Measurements from ENCODE around the gene YTHDF2. TPM values are rescaled to one million over a fixed set of nuclear protein-coding genes. Genes with fewer than 3 reads are reported as not detected.
"Not testable (repeated sequence)": the region's sequence is repeated elsewhere in the genome, so short reads cannot be mapped to it uniquely, and the experiment has no call there.

Gene YTHDF2
- total RNA-seq, 1 donor: 63.0 TPM

DNA sequence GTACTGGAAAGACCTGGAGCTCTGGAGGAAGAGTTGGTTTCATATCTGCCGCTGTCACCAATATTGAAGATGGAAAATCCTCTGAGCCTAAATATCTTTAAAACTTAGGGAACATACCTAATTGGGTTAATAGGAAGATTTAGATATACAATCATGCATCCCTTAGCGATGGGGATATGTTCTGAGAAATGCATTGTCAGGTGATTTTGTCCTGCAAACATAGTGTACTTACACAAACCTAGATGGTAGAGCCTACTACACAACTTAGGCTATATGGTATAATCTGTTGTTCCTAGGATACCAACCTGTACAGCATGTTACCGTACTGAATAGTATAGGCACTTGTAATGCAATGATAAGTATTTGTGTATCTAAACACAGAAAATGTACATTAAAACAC is 22.5 kb downstream of the YTHDF2 start:
- H3K27me3 ChIP-seq (ENCODE audit: insufficient read depth, low read length): no peaks in the 10 kb centered on the region
- H3K27ac ChIP-seq (ENCODE audit: low read depth, low read length): no peak overlapping the region
- peaks cover 94% of the 10 kb centered on the region for H3K79me2 ChIP-seq (ENCODE audit: insufficient read depth, low read length)
- DNase-seq (ENCODE audit: insufficient read length, low spot score, missing footprints): no peak
- H3K9me3 ChIP-seq (ENCODE audit: low read depth, low read length): no peaks in the 10 kb centered on the region
- no peak overlapping the region for H3K4me2 ChIP-seq (ENCODE audit: insufficient read depth, low read length)
- peaks cover 14% of the 10 kb centered on the region for H3K4me1 ChIP-seq (ENCODE audit: insufficient read depth, low read length)
- no peak overlapping the region for H2AFZ ChIP-seq (ENCODE audit: low read length)
- H3K36me3 ChIP-seq (ENCODE audit: insufficient read depth, low read length): peaks cover 33% of the 10 kb centered on the region
- no peak overlapping the region for H3K4me3 ChIP-seq (ENCODE audit: insufficient read depth, low read length)
- TF ChIP-seq, protein P1, sequence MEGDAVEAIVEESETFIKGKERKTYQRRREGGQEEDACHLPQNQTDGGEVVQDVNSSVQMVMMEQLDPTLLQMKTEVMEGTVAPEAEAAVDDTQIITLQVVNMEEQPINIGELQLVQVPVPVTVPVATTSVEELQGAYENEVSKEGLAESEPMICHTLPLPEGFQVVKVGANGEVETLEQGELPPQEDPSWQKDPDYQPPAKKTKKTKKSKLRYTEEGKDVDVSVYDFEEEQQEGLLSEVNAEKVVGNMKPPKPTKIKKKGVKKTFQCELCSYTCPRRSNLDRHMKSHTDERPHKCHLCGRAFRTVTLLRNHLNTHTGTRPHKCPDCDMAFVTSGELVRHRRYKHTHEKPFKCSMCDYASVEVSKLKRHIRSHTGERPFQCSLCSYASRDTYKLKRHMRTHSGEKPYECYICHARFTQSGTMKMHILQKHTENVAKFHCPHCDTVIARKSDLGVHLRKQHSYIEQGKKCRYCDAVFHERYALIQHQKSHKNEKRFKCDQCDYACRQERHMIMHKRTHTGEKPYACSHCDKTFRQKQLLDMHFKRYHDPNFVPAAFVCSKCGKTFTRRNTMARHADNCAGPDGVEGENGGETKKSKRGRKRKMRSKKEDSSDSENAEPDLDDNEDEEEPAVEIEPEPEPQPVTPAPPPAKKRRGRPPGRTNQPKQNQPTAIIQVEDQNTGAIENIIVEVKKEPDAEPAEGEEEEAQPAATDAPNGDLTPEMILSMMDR (IDR thresholded peaks at IDR 0.05; ENCODE audit: extremely low read depth, low read depth, low read length): no peak
- H4K20me1 ChIP-seq (ENCODE audit: insufficient read depth, low read length): peaks cover 62% of the 10 kb centered on the region

DNA sequence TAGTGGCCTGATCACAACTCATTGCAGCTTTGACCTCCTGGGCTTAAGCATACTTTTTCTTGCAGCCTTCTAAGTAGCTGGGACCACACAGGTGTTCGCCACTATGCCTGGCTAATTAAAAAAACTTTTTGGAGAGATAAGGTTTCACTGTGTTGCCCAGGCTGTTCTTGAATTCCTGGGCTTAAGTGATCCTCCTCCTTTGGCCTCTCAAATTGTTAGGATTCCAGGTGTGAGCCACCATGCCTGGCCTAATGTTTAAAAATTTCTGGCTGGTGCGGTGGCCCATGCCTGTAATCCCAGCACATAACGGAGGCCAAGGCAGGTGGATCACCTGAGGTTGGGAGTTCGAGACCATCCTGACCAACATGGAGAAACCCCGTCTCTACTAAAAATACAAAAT is 24.4 kb downstream of the YTHDF2 start:
- DNase-seq (ENCODE audit: insufficient read length, low spot score, missing footprints): no peak
- no peak overlapping the region for H3K27ac ChIP-seq (ENCODE audit: low read depth, low read length)
- no peak overlapping the region for H3K4me3 ChIP-seq (ENCODE audit: insufficient read depth, low read length)
- H3K79me2 ChIP-seq (ENCODE audit: insufficient read depth, low read length): peaks cover 94% of the 10 kb centered on the region
- H2AFZ ChIP-seq (ENCODE audit: low read length): no peak overlapping the region
- TF ChIP-seq, protein P1 (IDR thresholded peaks at IDR 0.05; ENCODE audit: extremely low read depth, low read depth, low read length): no peak
- no peaks in the 10 kb centered on the region for H3K4me1 ChIP-seq (ENCODE audit: insufficient read depth, low read length)
- no peaks in the 10 kb centered on the region for H3K27me3 ChIP-seq (ENCODE audit: insufficient read depth, low read length)
- peaks cover 43% of the 10 kb centered on the region for H3K36me3 ChIP-seq (ENCODE audit: insufficient read depth, low read length)
- no peaks in the 10 kb centered on the region for H3K9me3 ChIP-seq (ENCODE audit: low read depth, low read length)
- peaks cover 61% of the 10 kb centered on the region for H4K20me1 ChIP-seq (ENCODE audit: insufficient read depth, low read length)
- no peak overlapping the region for H3K4me2 ChIP-seq (ENCODE audit: insufficient read depth, low read length)

DNA sequence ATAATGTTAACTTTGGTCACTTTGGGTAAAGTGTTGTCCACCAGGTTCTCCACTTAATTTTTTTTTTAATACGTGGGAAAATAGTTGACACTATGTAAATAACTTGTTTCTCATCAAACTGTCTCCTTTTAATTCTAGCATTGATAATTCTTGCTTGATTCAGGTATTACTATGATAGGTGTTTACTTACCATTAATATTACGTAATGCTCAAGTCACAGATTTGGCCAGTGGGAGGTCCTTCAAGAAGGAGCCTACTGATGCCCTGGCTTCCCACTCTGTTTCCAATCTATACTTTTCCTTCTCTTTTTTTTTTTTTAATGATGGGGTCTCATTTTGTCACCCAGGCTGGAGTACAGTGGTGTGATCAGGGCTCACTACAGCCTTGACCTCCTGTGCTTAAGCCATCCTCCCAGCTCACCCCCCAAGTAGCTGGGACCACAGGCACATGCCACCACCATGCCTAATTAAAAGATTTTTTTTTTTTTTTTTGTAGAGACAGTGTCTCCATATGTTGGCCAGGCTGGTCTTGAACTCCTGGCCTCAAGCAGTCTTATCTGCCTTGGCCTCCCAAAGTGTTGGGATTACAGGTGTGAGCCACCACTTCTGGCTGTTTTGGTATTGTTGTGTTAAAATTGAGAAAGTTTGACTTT is 29.9 kb downstream of the YTHDF2 start:
- H3K9me3 ChIP-seq (ENCODE audit: low read depth, low read length): no peaks in the 10 kb centered on the region
- H3K27me3 ChIP-seq (ENCODE audit: insufficient read depth, low read length): no peaks in the 10 kb centered on the region
- DNase-seq (ENCODE audit: insufficient read length, low spot score, missing footprints): no peak
- H3K4me1 ChIP-seq (ENCODE audit: insufficient read depth, low read length): peaks cover 2% of the 10 kb centered on the region
- no peak overlapping the region for H3K4me3 ChIP-seq (ENCODE audit: insufficient read depth, low read length)
- peaks cover 73% of the 10 kb centered on the region for H3K79me2 ChIP-seq (ENCODE audit: insufficient read depth, low read length)
- peaks cover 32% of the 10 kb centered on the region for H3K36me3 ChIP-seq (ENCODE audit: insufficient read depth, low read length)
- TF ChIP-seq, protein P1 (IDR thresholded peaks at IDR 0.05; ENCODE audit: extremely low read depth, low read depth, low read length): no peak
- H2AFZ ChIP-seq (ENCODE audit: low read length): no peak overlapping the region
- H4K20me1 ChIP-seq (ENCODE audit: insufficient read depth, low read length): peaks cover 32% of the 10 kb centered on the region
- H3K4me2 ChIP-seq (ENCODE audit: insufficient read depth, low read length): no peak overlapping the region
- no peak overlapping the region for H3K27ac ChIP-seq (ENCODE audit: low read depth, low read length)

DNA sequence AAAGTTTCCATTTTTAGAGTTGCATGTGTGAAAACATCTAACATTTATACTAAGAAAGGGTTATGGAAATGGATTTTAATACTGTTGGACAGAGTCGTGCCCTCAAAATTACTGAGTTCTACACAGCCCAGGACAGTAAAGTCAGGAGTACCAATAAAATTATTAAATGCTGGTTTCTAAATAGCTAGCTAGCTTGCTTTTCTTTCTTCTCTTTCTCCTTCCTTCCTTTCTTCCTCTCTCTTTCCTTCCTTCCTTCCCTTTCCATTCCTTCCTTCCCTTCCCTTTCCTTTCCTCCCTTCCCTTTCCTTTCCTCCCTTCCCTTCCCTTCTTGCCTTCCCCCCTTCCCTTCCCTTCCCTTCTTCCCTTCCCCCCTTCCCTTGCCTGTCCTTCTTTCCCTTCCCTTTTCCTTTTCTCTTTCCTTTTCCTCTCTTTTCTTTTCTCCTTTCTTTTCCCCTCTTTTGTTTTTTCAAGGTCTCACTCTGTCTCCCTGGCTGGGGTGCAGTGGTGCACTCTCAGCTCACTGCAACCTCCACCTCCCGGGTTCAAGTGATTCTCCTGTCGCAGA is 33.9 kb downstream of the YTHDF2 start:
- Histone ChIP-seq H3K4me2 (ENCODE audit: insufficient read depth, low read length) (no peak overlapping the region), H3K4me3 (ENCODE audit: insufficient read depth, low read length) (no peak overlapping the region), H3K4me1 (ENCODE audit: insufficient read depth, low read length) (peaks cover 2% of the 10 kb centered on the region), H3K27ac (ENCODE audit: low read depth, low read length) (no peak overlapping the region), H3K9me3 (ENCODE audit: low read depth, low read length) (no peaks in the 10 kb centered on the region), H3K79me2 (ENCODE audit: insufficient read depth, low read length) (peaks cover 42% of the 10 kb centered on the region), H2AFZ (ENCODE audit: low read length) (no peak overlapping the region), H3K27me3 (ENCODE audit: insufficient read depth, low read length) (no peaks in the 10 kb centered on the region), H3K36me3 (ENCODE audit: insufficient read depth, low read length) (peaks cover 32% of the 10 kb centered on the region), H4K20me1 (ENCODE audit: insufficient read depth, low read length) (peaks cover 25% of the 10 kb centered on the region)
- TF ChIP-seq, protein P1 (IDR thresholded peaks at IDR 0.05; ENCODE audit: extremely low read depth, low read depth, low read length): no peak
- DNase-seq (ENCODE audit: insufficient read length, low spot score, missing footprints): no peak

DNA sequence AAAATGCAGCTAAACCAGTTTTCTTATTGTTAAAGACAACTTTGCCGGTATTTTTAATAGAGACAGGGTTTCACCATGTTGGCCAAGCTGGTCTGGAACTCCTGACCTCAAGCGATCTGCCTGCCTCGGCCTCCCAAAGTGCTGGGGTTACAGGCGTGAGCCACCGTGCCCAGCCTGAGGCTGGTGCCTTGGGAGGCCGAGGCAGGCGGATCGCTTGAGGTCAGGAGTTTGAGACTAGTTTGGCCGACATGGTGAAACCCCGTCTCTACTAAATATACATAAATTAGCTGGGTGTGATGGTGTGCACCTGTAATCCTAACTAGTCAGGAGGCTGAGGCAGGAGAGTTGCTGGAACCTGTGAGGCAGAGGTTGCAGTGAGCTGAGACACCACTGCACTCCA is 35.2 kb downstream of the YTHDF2 start:
- not testable (repeated sequence) for DNase-seq (ENCODE audit: insufficient read length, low spot score, missing footprints); H3K4me3 ChIP-seq (ENCODE audit: insufficient read depth, low read length); H3K4me1 ChIP-seq (ENCODE audit: insufficient read depth, low read length); H3K27me3 ChIP-seq (ENCODE audit: insufficient read depth, low read length); H3K27ac ChIP-seq (ENCODE audit: low read depth, low read length); H3K4me2 ChIP-seq (ENCODE audit: insufficient read depth, low read length); H2AFZ ChIP-seq (ENCODE audit: low read length); H3K9me3 ChIP-seq (ENCODE audit: low read depth, low read length)
- H4K20me1 ChIP-seq (ENCODE audit: insufficient read depth, low read length): peaks cover 14% of the 10 kb centered on the region
- peaks cover 32% of the 10 kb centered on the region for H3K36me3 ChIP-seq (ENCODE audit: insufficient read depth, low read length)
- H3K79me2 ChIP-seq (ENCODE audit: insufficient read depth, low read length): peaks cover 30% of the 10 kb centered on the region
